GM23338 (cell line): Measurements from ENCODE around the gene HBS1L. TPM values are rescaled to one million over a fixed set of nuclear protein-coding genes. Genes with fewer than 3 reads are reported as not detected.

Experiments
- ATAC-seq: fragments of 200-7000 bp; cut with Tn5 transposase; 3 replicates; pipeline ENCODE4 v1.9.1; 2020
- DNase-seq: peaks from one replicate; pipeline ENCODE4 v3.0.0-alpha.2; 2015; ENCODE audit warnings: low spot score
- H2AFZ ChIP-seq: fragments of 200-600 bp; sonication (generic); 2 replicates; pipeline ENCODE4 v1.8.0; 2016; ENCODE audit warnings: antibody characterized with exemption, mild to moderate bottlenecking, moderate library complexity
- H3F3A ChIP-seq: fragments of 200-600 bp; sonication (generic); replicated peaks from 2 replicates; pipeline ENCODE4 v1.8.0; 2017; ENCODE audit warnings: antibody characterized with exemption, mixed run types, low read depth
- H3K27ac ChIP-seq: fragments of 200-600 bp; sonication (generic); 2 replicates; pipeline ENCODE4 v1.6.1; 2016; ENCODE audit warnings: low read depth
- H3K27me3 ChIP-seq: fragments of 200-600 bp; sonication (generic); 2 replicates; pipeline ENCODE4 v1.8.0; 2016; ENCODE audit warnings: mild to moderate bottlenecking, mixed run types, moderate library complexity; ENCODE audit not compliant: insufficient read depth
- H3K36me3 ChIP-seq: fragments of 200-600 bp; sonication (generic); 2 replicates; pipeline ENCODE4 v1.8.0; 2016; ENCODE audit warnings: mild to moderate bottlenecking; ENCODE audit not compliant: insufficient read depth
- H3K4me1 ChIP-seq: fragments of 200-600 bp; sonication (generic); 2 replicates; pipeline ENCODE4 v1.8.0; 2016; ENCODE audit warnings: mild to moderate bottlenecking, moderate library complexity; ENCODE audit not compliant: insufficient read depth
- H3K4me2 ChIP-seq: fragments of 200-600 bp; sonication (generic); 2 replicates; pipeline ENCODE4 v1.7.1; 2017; ENCODE audit warnings: mixed run types
- H3K4me3 ChIP-seq: fragments of 200-600 bp; sonication (generic); 2 replicates; pipeline ENCODE4 v1.6.1; 2016; ENCODE audit warnings: mixed run types
- H3K79me2 ChIP-seq: fragments of 200-600 bp; sonication (generic); replicated peaks from 2 replicates; pipeline ENCODE4 v1.8.0; 2017; ENCODE audit warnings: mild to moderate bottlenecking; ENCODE audit not compliant: insufficient read depth
- H3K9me2 ChIP-seq: fragments of 200-600 bp; sonication (generic); 2 replicates; pipeline ENCODE4 v1.8.0; 2017; ENCODE audit not compliant: insufficient read depth
- H4K20me1 ChIP-seq: fragments of 200-600 bp; sonication (generic); replicated peaks from 2 replicates; pipeline ENCODE4 v1.8.0; 2017; ENCODE audit warnings: mild to moderate bottlenecking; ENCODE audit not compliant: insufficient read depth
- H3K27ac Mint-ChIP-seq: 2 replicates; pipeline ENCODE4 v1.8.0; 2020; ENCODE audit warnings: inconsistent platforms, mild to moderate bottlenecking, moderate library complexity, mixed read lengths
- H3K27me3 Mint-ChIP-seq: 3 replicates; pipeline ENCODE4 v1.8.0; 2022; ENCODE audit warnings: low read depth, mild to moderate bottlenecking, moderate library complexity, mixed read lengths, inconsistent platforms; ENCODE audit not compliant: insufficient read depth, poor library complexity
- H3K36me3 Mint-ChIP-seq: 3 replicates; pipeline ENCODE4 v1.8.0; 2021; ENCODE audit warnings: low read depth, mild to moderate bottlenecking, inconsistent platforms, moderate library complexity, mixed read lengths
- H3K4me1 Mint-ChIP-seq: 3 replicates; pipeline ENCODE4 v1.8.0; 2020; ENCODE audit warnings: mild to moderate bottlenecking, inconsistent platforms, mixed read lengths
- H3K4me3 Mint-ChIP-seq: 3 replicates; pipeline ENCODE4 v1.8.0; 2021; ENCODE audit warnings: moderate library complexity, mild to moderate bottlenecking, inconsistent platforms, mixed read lengths
- H3K9me3 Mint-ChIP-seq: 3 replicates; pipeline ENCODE4 v1.8.0; 2020; ENCODE audit warnings: moderate library complexity, mild to moderate bottlenecking, inconsistent platforms, mixed read lengths
- CREB1 ChIP-seq: fragments of 250-450 bp; sonication (Bioruptor Pico); IDR thresholded peaks from 2 replicates; pipeline ENCODE4 v1.5.0; 2020; ENCODE audit warnings: low read depth, mild to moderate bottlenecking, moderate library complexity
- EZH2 ChIP-seq: fragments of 200-600 bp; sonication (generic); IDR thresholded peaks from one replicate; pipeline ENCODE4 v1.8.0; 2017; ENCODE audit warnings: antibody characterized with exemption, mild to moderate bottlenecking, low read depth; ENCODE audit not compliant: unreplicated experiment
- EZH2phosphoT487 ChIP-seq: fragments of 200-600 bp; sonication (generic); IDR thresholded peaks from one replicate; pipeline ENCODE4 v1.8.1; 2018; ENCODE audit warnings: antibody characterized with exemption; ENCODE audit not compliant: unreplicated experiment
- JUNB ChIP-seq: IDR thresholded peaks from one replicate; pipeline ENCODE4 v1.6.1; 2016; ENCODE audit warnings: antibody characterized with exemption; ENCODE audit not compliant: unreplicated experiment
- NANOG ChIP-seq: IDR thresholded peaks from 2 replicates; pipeline ENCODE4 v1.6.1; 2016; ENCODE audit warnings: antibody characterized with exemption, borderline replicate concordance
- POLR2AphosphoS5 ChIP-seq: IDR thresholded peaks from 2 replicates; pipeline ENCODE4 v1.6.1; 2016; ENCODE audit warnings: antibody characterized with exemption, low read depth
- STAT1 ChIP-seq: IDR thresholded peaks from one replicate; pipeline ENCODE4 v1.6.1; 2016; ENCODE audit warnings: antibody characterized with exemption; ENCODE audit not compliant: unreplicated experiment
- ZNF114 ChIP-seq: fragments of 250-450 bp; sonication (Bioruptor Pico); IDR thresholded peaks from 2 replicates; pipeline ENCODE4 v1.5.0; 2020; ENCODE audit warnings: mild to moderate bottlenecking, moderate library complexity
- ZNF331 ChIP-seq: fragments of 250-450 bp; sonication (Bioruptor Pico); IDR thresholded peaks from 2 replicates; pipeline ENCODE4 v1.5.0; 2020; ENCODE audit warnings: low read depth, mild to moderate bottlenecking, moderate library complexity
- polyA plus RNA-seq: library from polyadenylated mRNA; unstranded; fragments of >200 nt; fragmentation: Nextera tagmentation; extraction: Ambion mirVana; gene quantifications from 2 replicates; pipeline ENCODE4 v1.2.1, GENCODE V29; 2016
- total RNA-seq: library from RNA; depleted of rRNA; stranded (reverse); fragments of >200 nt; shearing (Covaris generic); gene quantifications from 2 replicates; pipeline ENCODE4 v1.2.3, GENCODE V29; 2014
- TF ChIP-seq, protein P1 (sequence below): IDR thresholded peaks from one replicate; pipeline ENCODE4 v1.6.1; 2018; ENCODE audit warnings: antibody characterized with exemption; ENCODE audit not compliant: unreplicated experiment
- TF ChIP-seq, protein P2 (sequence below), 2 experiments: fragments of 200-600 bp in 1 of 2; sonication (generic) in 1 of 2; conservative IDR thresholded peaks; 2 replicates each; pipeline versions ENCODE4 v1.5.1 to v1.6.1; 2016 to 2017; ENCODE audit warnings: antibody characterized with exemption in 2 of 2, low read depth in 2 of 2, mild to moderate bottlenecking in 2 of 2, moderate library complexity in 1 of 2
- TF ChIP-seq, protein P3 (sequence below): fragments of 250-450 bp; sonication (Bioruptor Pico); IDR thresholded peaks from 2 replicates; pipeline ENCODE4 v1.5.0; 2020; ENCODE audit warnings: mild to moderate bottlenecking, moderate library complexity
- TF ChIP-seq, protein P4 (sequence below): IDR thresholded peaks from 2 replicates; pipeline ENCODE4 v1.6.1; 2016; ENCODE audit warnings: antibody characterized with exemption

Gene HBS1L
- total and polyA plus RNA-seq, 2 experiments from 2014 or later: 59.9 to 94.1 TPM

DNA sequence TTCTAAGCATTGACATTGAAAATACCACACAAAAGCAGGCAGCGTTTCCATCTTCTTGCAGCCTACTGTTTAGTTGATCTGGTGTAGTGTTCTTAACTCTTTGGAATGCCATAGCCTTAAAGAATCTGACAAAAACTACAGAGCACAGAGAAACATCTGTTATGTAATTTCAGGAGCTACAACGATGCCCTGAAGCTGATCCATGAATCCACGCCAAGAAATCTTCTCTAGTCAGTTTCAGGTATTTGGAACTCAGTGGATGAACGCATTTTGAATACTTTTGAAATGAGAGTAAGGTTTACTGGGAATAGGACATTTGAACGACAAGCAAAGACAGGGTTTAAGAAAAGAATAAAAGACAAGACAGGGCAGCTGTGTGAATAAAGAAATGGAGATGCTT, 122.5 kb downstream of the HBS1L start:
- H3K9me2 ChIP-seq: 0 out of 2 replicates have a peak, but pooled peaks cover 6% of the 10 kb centered on the region
- H3K4me3 ChIP-seq: no peak overlapping the region
- H3K27me3 ChIP-seq: no peaks in the 10 kb centered on the region
- no peaks in the 10 kb centered on the region for H3F3A ChIP-seq
- H2AFZ ChIP-seq: peak overlapping the region; percentile 43; the same call in 1 of the 2 replicates
- Mint-ChIP-seq H3K36me3 (no peaks in the 10 kb centered on the region), H3K4me1 (no peaks in the 10 kb centered on the region; the same call in 1 of the 3 replicates), H3K27ac (no peak overlapping the region), H3K9me3 (no peaks in the 10 kb centered on the region), H3K27me3 (peaks cover 2% of the 10 kb centered on the region), H3K4me3 (no peak overlapping the region)
- H3K27ac ChIP-seq: no peak overlapping the region
- H3K4me1 ChIP-seq: no peaks in the 10 kb centered on the region
- DNase-seq (no peak), ATAC-seq (no peak)
- H3K79me2 ChIP-seq: no peaks in the 10 kb centered on the region
- no peaks in the 10 kb centered on the region for H3K36me3 ChIP-seq
- H3K4me2 ChIP-seq: no peak overlapping the region
- no peak for TF ChIP-seq STAT1
- TF ChIP-seq POLR2AphosphoS5: no peak
- TF ChIP-seq, protein P1, sequence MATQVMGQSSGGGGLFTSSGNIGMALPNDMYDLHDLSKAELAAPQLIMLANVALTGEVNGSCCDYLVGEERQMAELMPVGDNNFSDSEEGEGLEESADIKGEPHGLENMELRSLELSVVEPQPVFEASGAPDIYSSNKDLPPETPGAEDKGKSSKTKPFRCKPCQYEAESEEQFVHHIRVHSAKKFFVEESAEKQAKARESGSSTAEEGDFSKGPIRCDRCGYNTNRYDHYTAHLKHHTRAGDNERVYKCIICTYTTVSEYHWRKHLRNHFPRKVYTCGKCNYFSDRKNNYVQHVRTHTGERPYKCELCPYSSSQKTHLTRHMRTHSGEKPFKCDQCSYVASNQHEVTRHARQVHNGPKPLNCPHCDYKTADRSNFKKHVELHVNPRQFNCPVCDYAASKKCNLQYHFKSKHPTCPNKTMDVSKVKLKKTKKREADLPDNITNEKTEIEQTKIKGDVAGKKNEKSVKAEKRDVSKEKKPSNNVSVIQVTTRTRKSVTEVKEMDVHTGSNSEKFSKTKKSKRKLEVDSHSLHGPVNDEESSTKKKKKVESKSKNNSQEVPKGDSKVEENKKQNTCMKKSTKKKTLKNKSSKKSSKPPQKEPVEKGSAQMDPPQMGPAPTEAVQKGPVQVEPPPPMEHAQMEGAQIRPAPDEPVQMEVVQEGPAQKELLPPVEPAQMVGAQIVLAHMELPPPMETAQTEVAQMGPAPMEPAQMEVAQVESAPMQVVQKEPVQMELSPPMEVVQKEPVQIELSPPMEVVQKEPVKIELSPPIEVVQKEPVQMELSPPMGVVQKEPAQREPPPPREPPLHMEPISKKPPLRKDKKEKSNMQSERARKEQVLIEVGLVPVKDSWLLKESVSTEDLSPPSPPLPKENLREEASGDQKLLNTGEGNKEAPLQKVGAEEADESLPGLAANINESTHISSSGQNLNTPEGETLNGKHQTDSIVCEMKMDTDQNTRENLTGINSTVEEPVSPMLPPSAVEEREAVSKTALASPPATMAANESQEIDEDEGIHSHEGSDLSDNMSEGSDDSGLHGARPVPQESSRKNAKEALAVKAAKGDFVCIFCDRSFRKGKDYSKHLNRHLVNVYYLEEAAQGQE: no peak
- TF ChIP-seq NANOG: no peak
- TF ChIP-seq JUNB: no peak
- no peak for TF ChIP-seq EZH2
- TF ChIP-seq, protein P2, sequence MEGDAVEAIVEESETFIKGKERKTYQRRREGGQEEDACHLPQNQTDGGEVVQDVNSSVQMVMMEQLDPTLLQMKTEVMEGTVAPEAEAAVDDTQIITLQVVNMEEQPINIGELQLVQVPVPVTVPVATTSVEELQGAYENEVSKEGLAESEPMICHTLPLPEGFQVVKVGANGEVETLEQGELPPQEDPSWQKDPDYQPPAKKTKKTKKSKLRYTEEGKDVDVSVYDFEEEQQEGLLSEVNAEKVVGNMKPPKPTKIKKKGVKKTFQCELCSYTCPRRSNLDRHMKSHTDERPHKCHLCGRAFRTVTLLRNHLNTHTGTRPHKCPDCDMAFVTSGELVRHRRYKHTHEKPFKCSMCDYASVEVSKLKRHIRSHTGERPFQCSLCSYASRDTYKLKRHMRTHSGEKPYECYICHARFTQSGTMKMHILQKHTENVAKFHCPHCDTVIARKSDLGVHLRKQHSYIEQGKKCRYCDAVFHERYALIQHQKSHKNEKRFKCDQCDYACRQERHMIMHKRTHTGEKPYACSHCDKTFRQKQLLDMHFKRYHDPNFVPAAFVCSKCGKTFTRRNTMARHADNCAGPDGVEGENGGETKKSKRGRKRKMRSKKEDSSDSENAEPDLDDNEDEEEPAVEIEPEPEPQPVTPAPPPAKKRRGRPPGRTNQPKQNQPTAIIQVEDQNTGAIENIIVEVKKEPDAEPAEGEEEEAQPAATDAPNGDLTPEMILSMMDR (conservative IDR thresholded peaks at IDR 0.05; ENCODE audit: low read depth in 2 of 2): no peak
- TF ChIP-seq, protein P3, sequence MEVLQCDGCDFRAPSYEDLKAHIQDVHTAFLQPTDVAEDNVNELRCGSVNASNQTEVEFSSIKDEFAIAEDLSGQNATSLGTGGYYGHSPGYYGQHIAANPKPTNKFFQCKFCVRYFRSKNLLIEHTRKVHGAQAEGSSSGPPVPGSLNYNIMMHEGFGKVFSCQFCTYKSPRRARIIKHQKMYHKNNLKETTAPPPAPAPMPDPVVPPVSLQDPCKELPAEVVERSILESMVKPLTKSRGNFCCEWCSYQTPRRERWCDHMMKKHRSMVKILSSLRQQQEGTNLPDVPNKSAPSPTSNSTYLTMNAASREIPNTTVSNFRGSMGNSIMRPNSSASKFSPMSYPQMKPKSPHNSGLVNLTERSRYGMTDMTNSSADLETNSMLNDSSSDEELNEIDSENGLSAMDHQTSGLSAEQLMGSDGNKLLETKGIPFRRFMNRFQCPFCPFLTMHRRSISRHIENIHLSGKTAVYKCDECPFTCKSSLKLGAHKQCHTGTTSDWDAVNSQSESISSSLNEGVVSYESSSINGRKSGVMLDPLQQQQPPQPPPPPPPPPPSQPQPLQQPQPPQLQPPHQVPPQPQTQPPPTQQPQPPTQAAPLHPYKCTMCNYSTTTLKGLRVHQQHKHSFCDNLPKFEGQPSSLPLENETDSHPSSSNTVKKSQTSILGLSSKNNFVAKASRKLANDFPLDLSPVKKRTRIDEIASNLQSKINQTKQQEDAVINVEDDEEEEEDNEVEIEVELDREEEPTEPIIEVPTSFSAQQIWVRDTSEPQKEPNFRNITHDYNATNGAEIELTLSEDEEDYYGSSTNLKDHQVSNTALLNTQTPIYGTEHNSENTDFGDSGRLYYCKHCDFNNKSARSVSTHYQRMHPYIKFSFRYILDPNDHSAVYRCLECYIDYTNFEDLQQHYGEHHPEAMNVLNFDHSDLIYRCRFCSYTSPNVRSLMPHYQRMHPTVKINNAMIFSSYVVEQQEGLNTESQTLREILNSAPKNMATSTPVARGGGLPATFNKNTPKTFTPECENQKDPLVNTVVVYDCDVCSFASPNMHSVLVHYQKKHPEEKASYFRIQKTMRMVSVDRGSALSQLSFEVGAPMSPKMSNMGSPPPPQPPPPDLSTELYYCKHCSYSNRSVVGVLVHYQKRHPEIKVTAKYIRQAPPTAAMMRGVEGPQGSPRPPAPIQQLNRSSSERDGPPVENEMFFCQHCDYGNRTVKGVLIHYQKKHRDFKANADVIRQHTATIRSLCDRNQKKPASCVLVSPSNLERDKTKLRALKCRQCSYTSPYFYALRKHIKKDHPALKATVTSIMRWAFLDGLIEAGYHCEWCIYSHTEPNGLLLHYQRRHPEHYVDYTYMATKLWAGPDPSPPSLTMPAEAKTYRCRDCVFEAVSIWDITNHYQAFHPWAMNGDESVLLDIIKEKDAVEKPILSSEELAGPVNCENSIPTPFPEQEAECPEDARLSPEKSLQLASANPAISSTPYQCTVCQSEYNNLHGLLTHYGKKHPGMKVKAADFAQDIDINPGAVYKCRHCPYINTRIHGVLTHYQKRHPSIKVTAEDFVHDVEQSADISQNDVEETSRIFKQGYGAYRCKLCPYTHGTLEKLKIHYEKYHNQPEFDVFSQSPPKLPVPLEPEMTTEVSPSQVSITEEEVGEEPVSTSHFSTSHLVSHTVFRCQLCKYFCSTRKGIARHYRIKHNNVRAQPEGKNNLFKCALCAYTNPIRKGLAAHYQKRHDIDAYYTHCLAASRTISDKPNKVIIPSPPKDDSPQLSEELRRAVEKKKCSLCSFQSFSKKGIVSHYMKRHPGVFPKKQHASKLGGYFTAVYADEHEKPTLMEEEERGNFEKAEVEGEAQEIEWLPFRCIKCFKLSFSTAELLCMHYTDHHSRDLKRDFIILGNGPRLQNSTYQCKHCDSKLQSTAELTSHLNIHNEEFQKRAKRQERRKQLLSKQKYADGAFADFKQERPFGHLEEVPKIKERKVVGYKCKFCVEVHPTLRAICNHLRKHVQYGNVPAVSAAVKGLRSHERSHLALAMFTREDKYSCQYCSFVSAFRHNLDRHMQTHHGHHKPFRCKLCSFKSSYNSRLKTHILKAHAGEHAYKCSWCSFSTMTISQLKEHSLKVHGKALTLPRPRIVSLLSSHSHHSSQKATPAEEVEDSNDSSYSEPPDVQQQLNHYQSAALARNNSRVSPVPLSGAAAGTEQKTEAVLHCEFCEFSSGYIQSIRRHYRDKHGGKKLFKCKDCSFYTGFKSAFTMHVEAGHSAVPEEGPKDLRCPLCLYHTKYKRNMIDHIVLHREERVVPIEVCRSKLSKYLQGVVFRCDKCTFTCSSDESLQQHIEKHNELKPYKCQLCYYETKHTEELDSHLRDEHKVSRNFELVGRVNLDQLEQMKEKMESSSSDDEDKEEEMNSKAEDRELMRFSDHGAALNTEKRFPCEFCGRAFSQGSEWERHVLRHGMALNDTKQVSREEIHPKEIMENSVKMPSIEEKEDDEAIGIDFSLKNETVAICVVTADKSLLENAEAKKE (CRISPR knock-in tag): no peak
- no peak for TF ChIP-seq ZNF114
- no peak for TF ChIP-seq ZNF331 (CRISPR knock-in tag)
- no peak for TF ChIP-seq CREB1
- no peak for TF ChIP-seq EZH2phosphoT487
- TF ChIP-seq, protein P4, sequence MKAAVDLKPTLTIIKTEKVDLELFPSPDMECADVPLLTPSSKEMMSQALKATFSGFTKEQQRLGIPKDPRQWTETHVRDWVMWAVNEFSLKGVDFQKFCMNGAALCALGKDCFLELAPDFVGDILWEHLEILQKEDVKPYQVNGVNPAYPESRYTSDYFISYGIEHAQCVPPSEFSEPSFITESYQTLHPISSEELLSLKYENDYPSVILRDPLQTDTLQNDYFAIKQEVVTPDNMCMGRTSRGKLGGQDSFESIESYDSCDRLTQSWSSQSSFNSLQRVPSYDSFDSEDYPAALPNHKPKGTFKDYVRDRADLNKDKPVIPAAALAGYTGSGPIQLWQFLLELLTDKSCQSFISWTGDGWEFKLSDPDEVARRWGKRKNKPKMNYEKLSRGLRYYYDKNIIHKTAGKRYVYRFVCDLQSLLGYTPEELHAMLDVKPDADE: no peak
- H4K20me1 ChIP-seq: no peaks in the 10 kb centered on the region
